SK-N-SH (cell line): ENCODE data around the gene GNB2.
A peak's percentile ranks its signal among the peaks of the same experiment; 100 is the strongest.

Experiments used
- CHD2 ChIP-seq: fragments of 150-350 bp; IDR thresholded peaks from 2 replicates; pipeline ENCODE4 v1.6.1; 2018; ENCODE audit warnings: low read length; ENCODE audit not compliant: partially characterized antibody
- CTCF ChIP-seq: fragments of 200-600 bp; sonication (generic); IDR thresholded peaks from 2 replicates; pipeline ENCODE4 v1.6.1; 2017; ENCODE audit warnings: antibody characterized with exemption, mild to moderate bottlenecking, moderate library complexity
- EZH2phosphoT487 ChIP-seq: fragments of 200-600 bp; sonication (generic); IDR thresholded peaks from 2 replicates; pipeline ENCODE4 v1.6.1; 2017; ENCODE audit warnings: low read depth, mixed run types, mild to moderate bottlenecking, antibody characterized with exemption, moderate library complexity, borderline replicate concordance
- FOSL2 ChIP-seq: IDR thresholded peaks from 2 replicates; pipeline ENCODE4 v1.4.0; 2012; ENCODE audit warnings: low read depth, mild to moderate bottlenecking, moderate library complexity, borderline replicate concordance
- GATA2 ChIP-seq: sonication (generic); formaldehyde crosslinking; IDR thresholded peaks from 2 replicates; pipeline ENCODE4 v1.5.0; 2020; ENCODE audit warnings: mild to moderate bottlenecking, missing genetic modification reagents
- RAD21 ChIP-seq: IDR thresholded peaks from 2 replicates; pipeline ENCODE4 v1.6.1; 2012; ENCODE audit warnings: mild to moderate bottlenecking, low read length
- SIN3A ChIP-seq: IDR thresholded peaks from 2 replicates; pipeline ENCODE4 v1.6.1; 2012; ENCODE audit warnings: low read depth, mild to moderate bottlenecking, low read length, moderate library complexity, borderline replicate concordance
- TAF1 ChIP-seq: IDR thresholded peaks from 2 replicates; pipeline ENCODE4 v1.6.1; 2012; ENCODE audit warnings: low read depth, mild to moderate bottlenecking, low read length, moderate library complexity, borderline replicate concordance
- USF2 ChIP-seq: fragments of 150-350 bp; IDR thresholded peaks from 2 replicates; pipeline ENCODE4 v1.6.1; 2017; ENCODE audit warnings: antibody characterized with exemption, low read length, low read depth, borderline replicate concordance
- TF ChIP-seq, protein P1 (sequence below): IDR thresholded peaks from 2 replicates; pipeline ENCODE4 v1.6.1; 2012; ENCODE audit warnings: mild to moderate bottlenecking, low read depth, low read length, moderate library complexity

DNA sequence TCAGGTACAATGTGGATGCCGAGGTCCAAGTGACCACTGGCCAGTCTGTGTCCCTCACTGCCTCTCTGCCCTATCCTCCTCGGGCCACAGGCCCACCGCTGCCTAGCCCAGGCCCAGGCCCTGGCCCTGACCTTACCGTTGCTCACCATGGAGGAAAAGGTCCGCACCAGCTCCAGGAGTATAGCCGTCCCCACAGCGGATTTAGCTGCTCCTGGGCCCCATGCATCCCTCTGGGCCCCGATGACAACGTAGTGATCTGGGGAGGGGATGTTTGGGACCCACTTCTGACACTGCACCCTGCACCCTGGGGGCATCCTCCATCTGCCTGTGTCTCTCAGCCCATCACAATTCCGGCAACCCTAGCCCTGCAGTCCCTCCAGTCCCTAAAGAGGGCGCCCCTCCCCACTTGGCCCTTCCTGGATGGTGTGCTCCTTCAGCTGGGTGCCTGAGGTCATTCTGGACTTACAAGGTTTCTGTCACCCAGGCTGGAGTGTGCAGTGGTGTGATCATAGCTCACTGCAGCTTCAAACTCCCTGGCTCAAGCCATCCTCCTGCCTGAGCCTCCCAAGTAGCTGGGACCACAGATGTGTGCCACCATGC, 44.3 kb upstream of the GNB2 start:
- peak; percentile 56 for TF ChIP-seq CTCF
- no peak for TF ChIP-seq CHD2
- TF ChIP-seq EZH2phosphoT487, result no peak
- TF ChIP-seq, protein P1, sequence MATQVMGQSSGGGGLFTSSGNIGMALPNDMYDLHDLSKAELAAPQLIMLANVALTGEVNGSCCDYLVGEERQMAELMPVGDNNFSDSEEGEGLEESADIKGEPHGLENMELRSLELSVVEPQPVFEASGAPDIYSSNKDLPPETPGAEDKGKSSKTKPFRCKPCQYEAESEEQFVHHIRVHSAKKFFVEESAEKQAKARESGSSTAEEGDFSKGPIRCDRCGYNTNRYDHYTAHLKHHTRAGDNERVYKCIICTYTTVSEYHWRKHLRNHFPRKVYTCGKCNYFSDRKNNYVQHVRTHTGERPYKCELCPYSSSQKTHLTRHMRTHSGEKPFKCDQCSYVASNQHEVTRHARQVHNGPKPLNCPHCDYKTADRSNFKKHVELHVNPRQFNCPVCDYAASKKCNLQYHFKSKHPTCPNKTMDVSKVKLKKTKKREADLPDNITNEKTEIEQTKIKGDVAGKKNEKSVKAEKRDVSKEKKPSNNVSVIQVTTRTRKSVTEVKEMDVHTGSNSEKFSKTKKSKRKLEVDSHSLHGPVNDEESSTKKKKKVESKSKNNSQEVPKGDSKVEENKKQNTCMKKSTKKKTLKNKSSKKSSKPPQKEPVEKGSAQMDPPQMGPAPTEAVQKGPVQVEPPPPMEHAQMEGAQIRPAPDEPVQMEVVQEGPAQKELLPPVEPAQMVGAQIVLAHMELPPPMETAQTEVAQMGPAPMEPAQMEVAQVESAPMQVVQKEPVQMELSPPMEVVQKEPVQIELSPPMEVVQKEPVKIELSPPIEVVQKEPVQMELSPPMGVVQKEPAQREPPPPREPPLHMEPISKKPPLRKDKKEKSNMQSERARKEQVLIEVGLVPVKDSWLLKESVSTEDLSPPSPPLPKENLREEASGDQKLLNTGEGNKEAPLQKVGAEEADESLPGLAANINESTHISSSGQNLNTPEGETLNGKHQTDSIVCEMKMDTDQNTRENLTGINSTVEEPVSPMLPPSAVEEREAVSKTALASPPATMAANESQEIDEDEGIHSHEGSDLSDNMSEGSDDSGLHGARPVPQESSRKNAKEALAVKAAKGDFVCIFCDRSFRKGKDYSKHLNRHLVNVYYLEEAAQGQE, result no peak
- TF ChIP-seq GATA2 (CRISPR knock-in tag), result no peak
- no peak for TF ChIP-seq USF2
- peak; percentile 53 for TF ChIP-seq RAD21
- TF ChIP-seq TAF1, result no peak
- TF ChIP-seq SIN3A, result no peak
- TF ChIP-seq FOSL2, result no peak
